ENCODE results near the gene PTPRD. TPM values are rescaled to one million over a fixed set of nuclear protein-coding genes. Genes with fewer than 3 reads are reported as not detected.

Gene PTPRD
- total RNA-seq, 2 donors from 2014 or later, result 19.6 to 101 TPM

DNA sequence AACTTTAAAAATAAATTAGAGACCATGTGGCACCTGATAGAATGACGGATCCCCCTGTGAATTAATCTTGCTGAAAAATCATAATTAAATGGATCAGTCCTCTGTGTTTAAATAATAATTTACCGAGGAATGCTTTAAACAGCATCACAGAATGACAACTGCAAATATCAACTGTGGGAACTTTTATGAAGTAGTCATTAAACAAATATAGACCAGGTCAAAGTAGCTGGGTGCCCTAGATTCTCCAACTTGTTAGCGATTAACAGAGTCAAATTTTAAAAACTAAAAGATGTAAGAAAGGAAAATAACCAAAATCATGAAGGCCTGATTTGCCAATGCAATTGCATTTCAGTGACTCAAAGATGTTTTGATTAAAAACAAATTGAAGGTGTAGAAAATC, 933.4 kb downstream of the PTPRD start:
- no peaks in the 10 kb centered on the region for H3K27me3 ChIP-seq (replicated peaks; ENCODE audit: insufficient read depth)
- ATAC-seq (ENCODE audit: insufficient number of reproducible peaks, low FRiP score, low read depth) (no peak), DNase-seq (ENCODE audit: low spot score) (no peak)
- no peaks in the 10 kb centered on the region for H3K36me3 ChIP-seq
- no peaks in the 10 kb centered on the region for H3K4me1 ChIP-seq (ENCODE audit: control insufficient read depth in 1 of 2, low read depth in 2 of 2)
- TF ChIP-seq, protein P1, sequence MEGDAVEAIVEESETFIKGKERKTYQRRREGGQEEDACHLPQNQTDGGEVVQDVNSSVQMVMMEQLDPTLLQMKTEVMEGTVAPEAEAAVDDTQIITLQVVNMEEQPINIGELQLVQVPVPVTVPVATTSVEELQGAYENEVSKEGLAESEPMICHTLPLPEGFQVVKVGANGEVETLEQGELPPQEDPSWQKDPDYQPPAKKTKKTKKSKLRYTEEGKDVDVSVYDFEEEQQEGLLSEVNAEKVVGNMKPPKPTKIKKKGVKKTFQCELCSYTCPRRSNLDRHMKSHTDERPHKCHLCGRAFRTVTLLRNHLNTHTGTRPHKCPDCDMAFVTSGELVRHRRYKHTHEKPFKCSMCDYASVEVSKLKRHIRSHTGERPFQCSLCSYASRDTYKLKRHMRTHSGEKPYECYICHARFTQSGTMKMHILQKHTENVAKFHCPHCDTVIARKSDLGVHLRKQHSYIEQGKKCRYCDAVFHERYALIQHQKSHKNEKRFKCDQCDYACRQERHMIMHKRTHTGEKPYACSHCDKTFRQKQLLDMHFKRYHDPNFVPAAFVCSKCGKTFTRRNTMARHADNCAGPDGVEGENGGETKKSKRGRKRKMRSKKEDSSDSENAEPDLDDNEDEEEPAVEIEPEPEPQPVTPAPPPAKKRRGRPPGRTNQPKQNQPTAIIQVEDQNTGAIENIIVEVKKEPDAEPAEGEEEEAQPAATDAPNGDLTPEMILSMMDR (IDR thresholded peaks at IDR 0.05), result no peak
- H3K4me3 ChIP-seq, result no peak overlapping the region
- H3K9me3 ChIP-seq, result no peaks in the 10 kb centered on the region
- H3K27ac ChIP-seq, result no peak overlapping the region

DNA sequence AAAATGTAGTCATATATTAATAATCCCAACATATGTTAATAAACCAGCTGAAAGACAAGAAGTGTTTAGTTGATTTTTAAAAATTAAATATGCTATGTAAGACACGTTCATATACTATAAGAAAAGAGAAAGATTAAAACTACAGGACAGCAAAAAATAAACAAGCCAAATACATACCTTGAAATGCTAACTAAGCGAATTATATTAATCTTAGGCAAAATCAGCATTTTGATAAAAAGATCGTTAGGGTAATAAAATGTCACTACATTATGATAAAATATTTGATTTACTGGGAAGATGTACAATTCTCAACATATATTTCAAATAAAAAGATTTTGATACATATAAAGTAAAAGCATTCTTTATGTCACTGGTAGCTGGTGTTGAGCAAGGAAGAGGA, 938.3 kb downstream of the PTPRD start:
- no peak overlapping the region for H3K4me3 ChIP-seq
- TF ChIP-seq, protein P1 (IDR thresholded peaks at IDR 0.05), result no peak
- DNase-seq (ENCODE audit: low spot score) (no peak), ATAC-seq (ENCODE audit: insufficient number of reproducible peaks, low FRiP score, low read depth) (no peak)
- no peaks in the 10 kb centered on the region for H3K36me3 ChIP-seq
- H3K27me3 ChIP-seq (replicated peaks; ENCODE audit: insufficient read depth), result no peaks in the 10 kb centered on the region
- H3K4me1 ChIP-seq (ENCODE audit: control insufficient read depth in 1 of 2, low read depth in 2 of 2), result no peaks in the 10 kb centered on the region
- H3K27ac ChIP-seq, result no peak overlapping the region
- H3K9me3 ChIP-seq, result no peaks in the 10 kb centered on the region

DNA sequence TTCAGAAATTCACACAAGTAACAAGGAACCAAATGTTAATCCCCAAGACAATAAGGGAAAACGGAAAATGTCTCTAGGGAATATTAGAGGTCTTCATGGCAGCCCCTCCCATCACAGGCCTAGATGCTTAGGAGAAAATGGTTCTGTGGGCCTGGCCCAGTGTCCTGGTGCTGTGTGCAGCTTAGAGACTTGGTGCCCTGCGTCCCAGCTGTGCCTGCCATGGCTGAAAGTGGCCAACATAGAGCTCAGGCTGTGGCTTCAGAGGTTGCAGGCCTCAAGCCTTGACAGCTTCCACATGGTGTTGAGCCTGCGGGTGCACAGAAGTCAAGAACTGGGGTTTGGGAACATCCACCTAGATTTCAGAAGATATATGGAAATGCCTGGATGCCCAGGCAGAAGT, 942.3 kb downstream of the PTPRD start:
- H3K4me3 ChIP-seq, result no peak overlapping the region
- TF ChIP-seq, protein P1 (IDR thresholded peaks at IDR 0.05), result no peak
- ATAC-seq (ENCODE audit: insufficient number of reproducible peaks, low FRiP score, low read depth) (no peak), DNase-seq (ENCODE audit: low spot score) (no peak)
- H3K9me3 ChIP-seq, result no peaks in the 10 kb centered on the region
- H3K27me3 ChIP-seq (replicated peaks; ENCODE audit: insufficient read depth), result no peaks in the 10 kb centered on the region
- no peaks in the 10 kb centered on the region for H3K36me3 ChIP-seq
- H3K4me1 ChIP-seq (ENCODE audit: control insufficient read depth in 1 of 2, low read depth in 2 of 2), result peaks cover 0 to 4% of the 10 kb centered on the region in 2 donors
- H3K27ac ChIP-seq, result no peak overlapping the region

DNA sequence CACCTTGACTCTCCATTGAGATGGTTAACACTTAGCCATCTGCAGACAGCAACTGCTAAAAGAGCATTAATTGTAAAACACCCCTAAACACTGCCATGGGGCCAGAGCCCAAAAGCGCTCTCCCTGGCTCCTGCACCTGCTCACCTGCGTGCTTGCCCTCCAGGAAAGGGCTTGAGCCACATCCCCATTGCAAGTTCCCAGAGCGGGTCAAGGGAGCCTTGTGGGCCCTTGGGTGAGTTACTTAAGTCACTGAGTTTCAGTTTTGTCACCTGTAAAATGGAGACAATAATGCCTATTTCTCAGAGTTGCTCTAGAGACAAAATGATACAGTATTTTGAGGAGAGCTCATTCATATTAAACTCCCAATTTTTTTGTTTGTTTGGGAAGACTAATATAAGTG, 967.8 kb downstream of the PTPRD start:
- ATAC-seq (ENCODE audit: insufficient number of reproducible peaks, low FRiP score, low read depth) (no peak), DNase-seq (ENCODE audit: low spot score) (no peak)
- no peaks in the 10 kb centered on the region for H3K27me3 ChIP-seq (replicated peaks; ENCODE audit: insufficient read depth)
- H3K36me3 ChIP-seq, result no peaks in the 10 kb centered on the region
- no peak overlapping the region for H3K4me3 ChIP-seq
- TF ChIP-seq, protein P1 (IDR thresholded peaks at IDR 0.05), result no peak
- H3K27ac ChIP-seq, result peak overlapping the region in 1 of 2 donors; percentile 46
- H3K9me3 ChIP-seq, result no peaks in the 10 kb centered on the region
- H3K4me1 ChIP-seq (ENCODE audit: control insufficient read depth in 1 of 2, low read depth in 2 of 2), result peaks cover 29 to 48% of the 10 kb centered on the region in 2 donors

DNA sequence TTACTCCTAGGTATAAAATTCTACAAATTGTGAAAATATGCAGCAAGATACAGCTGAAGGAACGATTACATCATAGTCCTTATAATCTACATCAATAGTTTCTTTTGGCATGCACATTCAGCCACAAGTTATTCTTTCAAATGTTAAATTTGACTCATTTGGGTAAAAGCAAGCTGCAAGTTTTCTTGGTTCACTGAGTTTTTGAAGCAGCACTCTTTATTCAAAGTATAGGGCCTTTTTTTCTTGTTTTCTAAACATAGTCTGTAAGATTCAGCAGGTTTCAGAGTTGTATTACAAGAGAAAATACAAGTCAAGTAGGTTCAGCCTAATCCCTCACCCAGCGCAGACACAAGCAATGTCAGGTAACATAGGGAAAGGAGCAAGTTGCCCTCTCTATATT, 981.5 kb downstream of the PTPRD start:
- no peaks in the 10 kb centered on the region for H3K9me3 ChIP-seq
- no peaks in the 10 kb centered on the region for H3K36me3 ChIP-seq
- DNase-seq (ENCODE audit: low spot score), result no peak
- H3K27me3 ChIP-seq (replicated peaks; ENCODE audit: insufficient read depth), result no peaks in the 10 kb centered on the region
- TF ChIP-seq, protein P1 (IDR thresholded peaks at IDR 0.05), result no peak
- no peak overlapping the region for H3K4me3 ChIP-seq
- H3K4me1 ChIP-seq (ENCODE audit: control insufficient read depth in 1 of 2, low read depth in 2 of 2), result peaks cover 4 to 8% of the 10 kb centered on the region in 2 donors
- no peak for ATAC-seq (ENCODE audit: insufficient number of reproducible peaks, low FRiP score, low read depth)
- no peak overlapping the region for H3K27ac ChIP-seq
